HTERT RPE-1 (cell line): Measurements from ENCODE around the gene GSG1L.

Experiments used
- in situ Hi-C: fragments of 300-500 bp; cut with MboI; formaldehyde crosslinking; loops from 4 replicates; pipeline ENCODE4 v1.14.3; 2020; ENCODE audit warnings: low sequenced_read_pairs

The GSG1L gene

GRCh38 chr16:27799896-27800295, 263.6 kb downstream of the GSG1L start:
- in situ Hi-C loops, result no loop called here

- in situ Hi-C loops, result no loop called here
Observed at GRCh38 chr16:27798241-27798640, 265.3 kb downstream of the GSG1L start.

GRCh38 chr16:27795992-27796614, 267.4 kb downstream of the GSG1L start:
- in situ Hi-C loops, result no loop called here

- in situ Hi-C loops, result no loop called here
Observed at GRCh38 chr16:27793249-27793622, 270.3 kb downstream of the GSG1L start.

- in situ Hi-C loops, result no loop called here
Observed at GRCh38 chr16:27792486-27793248, 270.8 kb downstream of the GSG1L start.

GRCh38 chr16:27791404-27791719, 272.2 kb downstream of the GSG1L start:
- in situ Hi-C loops, result no loop called here

- in situ Hi-C loops, result no loop called here
Observed at GRCh38 chr16:27790546-27791403, 272.7 kb downstream of the GSG1L start.

- in situ Hi-C loops, result no loop called here
Observed at GRCh38 chr16:27789595-27790241, 273.8 kb downstream of the GSG1L start.

- in situ Hi-C loops, result no loop called here
Observed at GRCh38 chr16:27789150-27789549, 274.4 kb downstream of the GSG1L start.

- in situ Hi-C loops, result no loop called here
Observed at GRCh38 chr16:27787665-27788064, 275.8 kb downstream of the GSG1L start.

- in situ Hi-C loops, result no loop called here
Observed at GRCh38 chr16:27786923-27787625, 276.4 kb downstream of the GSG1L start.

GRCh38 chr16:27786221-27786922, 277.1 kb downstream of the GSG1L start:
- in situ Hi-C loops, result no loop called here

GRCh38 chr16:27785307-27785678, 278.2 kb downstream of the GSG1L start:
- in situ Hi-C loops, result no loop called here

GRCh38 chr16:27784351-27785306, 278.9 kb downstream of the GSG1L start:
- in situ Hi-C loops, result no loop called here

GRCh38 chr16:27781981-27782880, 281.3 kb downstream of the GSG1L start:
- in situ Hi-C loops, result no loop called here

- in situ Hi-C loops, result no loop called here
Observed at GRCh38 chr16:27781195-27781524, 282.4 kb downstream of the GSG1L start.

GRCh38 chr16:27780468-27781194, 282.9 kb downstream of the GSG1L start:
- in situ Hi-C loops, result no loop called here
